Stimulated activated CD8-positive, alpha-beta memory T cell treated with anti-CD3 and anti-CD28 coated beads, Interleukin-15, amount 100 ng/mL, for 48 hours (primary cell): Measurements from ENCODE around the gene SRSF12.
"Not testable (repeated sequence)": the region's sequence is repeated elsewhere in the genome, so short reads cannot be mapped to it uniquely, and the experiment has no call there.

Experiments used
- DNase-seq, 2 donors: peaks; one replicate each; pipeline ENCODE4 v3.0.0-alpha.2; 2020; ENCODE audit warnings: low read depth in 2 of 2

Gene SRSF12

GRCh38 chr6:89128256-89128671 is 10.4 kb upstream of the SRSF12 start:
- not testable (repeated sequence) for DNase-seq

GRCh38 chr6:89122625-89123024 is 4.8 kb upstream of the SRSF12 start:
- no peak for DNase-seq

- DNase-seq = no peak
Measured at GRCh38 chr6:89121934-89122333, 4.1 kb upstream of the SRSF12 start.

GRCh38 chr6:89120371-89120770 is 2.5 kb upstream of the SRSF12 start:
- no peak for DNase-seq

GRCh38 chr6:89118931-89119330 is 1.1 kb upstream of the SRSF12 start:
- DNase-seq = no peak

- no peak for DNase-seq
Measured at GRCh38 chr6:89116702-89117101, 1.2 kb downstream of the SRSF12 start.

- no peak for DNase-seq
Measured at GRCh38 chr6:89111933-89112332, 5.9 kb downstream of the SRSF12 start.

GRCh38 chr6:89110284-89110683 is 7.6 kb downstream of the SRSF12 start:
- no peak for DNase-seq

GRCh38 chr6:89100114-89100513 is 17.8 kb downstream of the SRSF12 start:
- no peak for DNase-seq

GRCh38 chr6:89098461-89098860 is 19.4 kb downstream of the SRSF12 start:
- DNase-seq = no peak

- no peak for DNase-seq
Measured at GRCh38 chr6:89087881-89088280, 30.0 kb downstream of the SRSF12 start.

- no peak for DNase-seq
Measured at GRCh38 chr6:89085409-89086205, 32.3 kb downstream of the SRSF12 start.

GRCh38 chr6:89084954-89085353 is 32.9 kb downstream of the SRSF12 start:
- no peak for DNase-seq

- no peak for DNase-seq
Measured at GRCh38 chr6:89084542-89084941, 33.3 kb downstream of the SRSF12 start.

- no peak for DNase-seq
Measured at GRCh38 chr6:89082486-89082891, 35.4 kb downstream of the SRSF12 start.

- peak; percentile 96 to 97 for DNase-seq
Measured at GRCh38 chr6:89081423-89082322, 36.2 kb downstream of the SRSF12 start.

- DNase-seq = no peak
Measured at GRCh38 chr6:89081129-89081422, 36.8 kb downstream of the SRSF12 start.

- peak; percentile 100 for DNase-seq
Measured at GRCh38 chr6:89080281-89081128, 37.4 kb downstream of the SRSF12 start, which contains the start of gene PNRC1. Gene PNRC1 (plus strand): TSS chr6:89080751. CDS start chr6:89080895, 144 bp downstream.

- DNase-seq = peak; percentile 19 to 25
Measured at GRCh38 chr6:89079511-89080234, 38.2 kb downstream of the SRSF12 start.

- no peak for DNase-seq
Measured at GRCh38 chr6:89073840-89074239, 44.0 kb downstream of the SRSF12 start.

- DNase-seq = no peak
Measured at GRCh38 chr6:89073014-89073620, 44.8 kb downstream of the SRSF12 start.
